ENCODE results near the gene AMOTL1.
A peak's percentile ranks its signal among the peaks of the same experiment; 100 is the strongest.

The AMOTL1 gene

DNA sequence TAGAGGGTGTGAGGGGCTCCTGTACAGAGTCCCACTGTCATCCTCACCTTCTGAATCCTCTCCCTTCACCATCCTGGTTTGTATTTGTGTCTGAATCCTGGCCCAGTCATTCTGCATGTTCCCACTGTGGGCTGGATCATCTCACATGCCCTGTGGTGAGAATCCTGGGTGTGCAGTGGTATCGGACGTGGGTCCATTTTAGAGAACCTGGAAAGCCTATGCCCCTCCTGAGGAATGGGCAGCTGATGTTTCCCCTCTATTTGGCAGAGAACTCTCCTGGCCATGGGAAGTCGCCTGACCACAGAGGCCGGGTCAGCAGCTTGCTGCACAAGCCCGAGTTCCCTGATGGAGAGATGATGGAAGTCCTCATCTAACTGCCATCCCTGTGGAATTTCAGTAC is 102.3 kb downstream of the AMOTL1 start:
- H3K4me3 ChIP-seq (ENCODE audit: control insufficient read depth, low read depth, low read length): no peak overlapping the region
- TF ChIP-seq, protein P1, sequence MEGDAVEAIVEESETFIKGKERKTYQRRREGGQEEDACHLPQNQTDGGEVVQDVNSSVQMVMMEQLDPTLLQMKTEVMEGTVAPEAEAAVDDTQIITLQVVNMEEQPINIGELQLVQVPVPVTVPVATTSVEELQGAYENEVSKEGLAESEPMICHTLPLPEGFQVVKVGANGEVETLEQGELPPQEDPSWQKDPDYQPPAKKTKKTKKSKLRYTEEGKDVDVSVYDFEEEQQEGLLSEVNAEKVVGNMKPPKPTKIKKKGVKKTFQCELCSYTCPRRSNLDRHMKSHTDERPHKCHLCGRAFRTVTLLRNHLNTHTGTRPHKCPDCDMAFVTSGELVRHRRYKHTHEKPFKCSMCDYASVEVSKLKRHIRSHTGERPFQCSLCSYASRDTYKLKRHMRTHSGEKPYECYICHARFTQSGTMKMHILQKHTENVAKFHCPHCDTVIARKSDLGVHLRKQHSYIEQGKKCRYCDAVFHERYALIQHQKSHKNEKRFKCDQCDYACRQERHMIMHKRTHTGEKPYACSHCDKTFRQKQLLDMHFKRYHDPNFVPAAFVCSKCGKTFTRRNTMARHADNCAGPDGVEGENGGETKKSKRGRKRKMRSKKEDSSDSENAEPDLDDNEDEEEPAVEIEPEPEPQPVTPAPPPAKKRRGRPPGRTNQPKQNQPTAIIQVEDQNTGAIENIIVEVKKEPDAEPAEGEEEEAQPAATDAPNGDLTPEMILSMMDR (conservative IDR thresholded peaks at IDR 0.05; ENCODE audit: control insufficient read depth, insufficient read depth, low read depth, low read length): no peak
- no peak for DNase-seq (ENCODE audit: low read depth)

DNA sequence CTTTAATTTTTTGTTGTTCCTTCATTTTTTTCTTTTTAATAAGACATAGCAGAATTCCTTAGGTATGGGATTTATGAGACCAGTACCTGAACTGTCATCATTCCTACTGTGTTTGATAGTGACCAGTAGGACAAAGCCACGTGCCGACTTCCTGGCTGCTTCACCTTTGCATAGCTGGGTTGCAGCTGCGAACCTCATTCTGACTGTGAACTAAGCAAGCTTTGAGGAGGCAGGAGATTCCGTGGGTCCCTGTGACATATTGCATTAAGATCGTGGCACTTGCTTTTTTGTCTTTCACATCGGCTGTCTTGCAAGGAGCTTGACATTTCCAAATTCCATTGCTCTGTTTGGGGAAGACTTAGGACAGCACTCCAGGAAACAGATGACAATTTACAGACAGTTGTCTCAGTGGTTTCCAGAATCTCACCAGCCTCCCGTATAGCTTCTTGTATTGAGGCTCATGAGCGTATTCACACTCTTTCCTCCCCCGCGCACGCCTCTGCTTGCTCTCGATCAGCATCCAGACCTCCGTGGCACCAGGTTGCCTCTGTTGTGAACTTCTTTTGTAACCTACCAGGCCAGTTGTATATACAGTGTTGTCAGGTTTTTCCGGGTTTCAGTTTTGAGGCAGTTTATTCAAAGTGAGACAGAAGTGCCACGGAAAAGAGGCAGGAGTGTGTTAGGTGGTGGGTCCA is 103.5 kb downstream of the AMOTL1 start:
- H3K4me3 ChIP-seq (ENCODE audit: control insufficient read depth, low read depth, low read length): no peak overlapping the region
- no peak for DNase-seq (ENCODE audit: low read depth)
- TF ChIP-seq, protein P1 (conservative IDR thresholded peaks at IDR 0.05; ENCODE audit: control insufficient read depth, insufficient read depth, low read depth, low read length): no peak

DNA sequence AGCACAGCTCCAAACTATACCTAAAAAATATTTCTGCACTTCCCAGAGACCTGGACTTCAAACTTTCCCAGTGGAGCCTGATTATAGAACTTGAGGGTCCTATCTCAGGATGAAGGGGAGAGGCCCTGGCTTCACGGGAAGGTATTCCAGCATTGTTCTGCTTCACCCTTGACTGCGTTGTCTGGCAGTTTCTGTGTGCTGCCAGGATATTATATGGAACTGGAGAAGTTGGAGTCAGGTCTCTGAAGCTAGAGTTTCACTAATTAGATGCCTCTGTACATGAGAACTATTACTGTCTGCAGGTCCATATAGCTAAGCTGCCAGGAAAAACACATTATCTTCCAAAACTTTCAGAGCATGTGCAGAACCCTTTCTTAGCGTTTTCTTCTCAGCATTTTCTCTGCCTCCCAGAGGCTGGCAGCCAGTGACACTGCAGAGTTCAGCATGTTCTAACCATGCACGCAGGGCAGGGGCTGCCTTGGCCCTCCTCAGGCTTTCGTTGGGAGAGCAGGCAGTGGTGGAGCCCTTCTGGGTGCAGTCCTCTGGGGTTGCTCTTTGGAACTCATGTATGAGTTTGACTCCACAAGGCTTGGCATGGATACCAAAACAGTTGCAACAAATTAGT is 105.9 kb downstream of the AMOTL1 start:
- DNase-seq (ENCODE audit: low read depth): no peak
- TF ChIP-seq, protein P1 (conservative IDR thresholded peaks at IDR 0.05; ENCODE audit: control insufficient read depth, insufficient read depth, low read depth, low read length): no peak
- H3K4me3 ChIP-seq (ENCODE audit: control insufficient read depth, low read depth, low read length): no peak overlapping the region

DNA sequence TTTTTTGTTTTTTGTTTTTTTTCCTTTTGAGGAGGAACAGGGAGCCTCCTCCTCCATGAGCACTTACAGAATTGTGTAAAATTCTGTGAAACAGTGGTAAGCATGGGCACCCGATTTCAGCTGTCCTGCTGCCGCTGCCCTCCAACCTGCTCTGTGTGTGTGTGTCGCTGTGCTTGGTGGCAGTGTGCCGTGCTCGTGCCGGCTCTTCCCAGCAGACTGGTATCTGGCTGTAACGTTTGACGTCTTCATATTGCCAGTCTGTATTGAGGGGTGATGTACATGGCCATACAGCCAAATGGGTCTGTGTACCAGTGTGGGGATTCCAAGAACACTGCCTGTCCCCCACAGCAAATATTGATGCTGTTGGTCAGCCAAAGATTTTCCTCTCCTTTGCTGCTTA is 108.1 kb downstream of the AMOTL1 start:
- DNase-seq (ENCODE audit: low read depth): no peak
- TF ChIP-seq, protein P1 (conservative IDR thresholded peaks at IDR 0.05; ENCODE audit: control insufficient read depth, insufficient read depth, low read depth, low read length): no peak
- H3K4me3 ChIP-seq (ENCODE audit: control insufficient read depth, low read depth, low read length): no peak overlapping the region

DNA sequence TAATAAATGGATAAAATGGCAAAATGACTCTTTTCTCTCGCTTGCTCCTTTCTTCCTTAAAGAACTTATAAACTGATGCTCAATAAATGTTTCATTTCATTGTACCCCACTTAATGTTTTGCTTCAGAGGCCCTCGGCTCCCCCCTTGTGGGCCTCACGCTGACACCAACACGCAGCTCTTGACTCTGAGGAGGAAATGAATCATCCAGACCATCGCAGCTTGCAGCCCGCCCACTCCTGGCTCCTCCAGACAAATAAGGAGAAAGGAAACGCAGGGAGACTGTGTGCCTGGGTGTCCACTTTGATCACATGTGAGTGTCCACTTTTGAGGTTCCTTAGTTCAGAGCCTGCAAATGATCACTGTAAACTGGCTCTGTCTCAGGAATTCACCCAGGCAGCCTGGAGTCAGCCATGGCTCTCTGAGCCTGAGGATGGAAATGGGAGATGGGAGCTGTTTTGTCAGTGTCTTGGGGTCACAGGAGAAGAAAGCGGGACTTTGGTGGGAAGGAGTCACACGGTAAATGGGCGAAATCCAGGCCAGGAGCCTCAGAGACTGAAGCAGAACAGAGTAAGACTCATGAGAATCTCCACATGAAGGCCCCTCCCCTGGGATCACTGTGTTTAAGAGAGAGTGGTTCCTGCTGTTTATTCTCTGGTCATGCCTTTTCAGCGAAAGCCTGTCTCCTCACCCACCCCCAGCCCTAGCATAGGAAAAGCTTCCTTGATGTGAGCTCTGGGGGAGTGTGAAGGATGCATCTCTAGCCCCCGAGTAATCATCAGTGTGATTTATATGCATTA is 108.7 kb downstream of the AMOTL1 start:
- peak; percentile 94 for DNase-seq (ENCODE audit: low read depth)
- TF ChIP-seq, protein P1 (conservative IDR thresholded peaks at IDR 0.05; ENCODE audit: control insufficient read depth, insufficient read depth, low read depth, low read length): peak; percentile 42
- no peak overlapping the region for H3K4me3 ChIP-seq (ENCODE audit: control insufficient read depth, low read depth, low read length)

DNA sequence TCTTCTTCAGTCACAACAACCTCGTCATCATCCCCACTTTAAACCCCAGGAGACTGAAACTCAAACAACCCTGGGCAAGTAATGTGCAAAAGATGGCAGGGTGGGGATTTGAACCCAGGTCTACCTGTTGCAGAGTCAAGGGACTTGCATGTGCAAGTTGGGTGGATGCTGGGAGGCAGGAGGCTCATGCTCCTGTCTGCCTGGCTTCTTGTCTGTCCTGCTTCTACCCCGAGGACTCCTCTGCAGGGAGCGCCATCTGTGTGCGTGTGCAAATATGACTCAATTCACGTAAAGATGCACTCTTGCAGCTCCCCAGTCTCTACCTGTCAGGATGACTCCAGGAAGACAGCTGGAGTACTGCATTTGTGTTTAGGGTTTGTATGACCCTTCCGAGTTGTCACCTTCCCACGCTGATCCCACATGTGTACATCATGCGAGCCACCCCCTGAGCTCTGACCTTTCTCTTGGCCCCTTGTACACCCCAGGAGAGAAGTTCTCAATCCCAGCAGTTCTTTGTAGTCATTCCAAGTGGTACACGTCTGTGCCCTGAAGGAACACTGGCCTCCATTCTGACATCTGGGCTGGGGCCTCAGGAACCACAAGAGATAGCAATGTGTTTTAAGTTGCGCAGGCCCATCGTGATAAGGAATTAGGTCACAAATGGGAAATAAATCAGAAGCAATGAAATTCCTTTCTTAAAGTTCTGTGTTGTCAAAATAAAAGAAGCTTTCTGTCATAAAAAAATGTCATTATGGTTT is 109.5 kb downstream of the AMOTL1 start:
- TF ChIP-seq, protein P1 (conservative IDR thresholded peaks at IDR 0.05; ENCODE audit: control insufficient read depth, insufficient read depth, low read depth, low read length): no peak
- no peak overlapping the region for H3K4me3 ChIP-seq (ENCODE audit: control insufficient read depth, low read depth, low read length)
- DNase-seq (ENCODE audit: low read depth): no peak

Data from fibroblast of mammary gland (primary cell).